ENCODE results near the gene GBF1.

The GBF1 gene

DNA sequence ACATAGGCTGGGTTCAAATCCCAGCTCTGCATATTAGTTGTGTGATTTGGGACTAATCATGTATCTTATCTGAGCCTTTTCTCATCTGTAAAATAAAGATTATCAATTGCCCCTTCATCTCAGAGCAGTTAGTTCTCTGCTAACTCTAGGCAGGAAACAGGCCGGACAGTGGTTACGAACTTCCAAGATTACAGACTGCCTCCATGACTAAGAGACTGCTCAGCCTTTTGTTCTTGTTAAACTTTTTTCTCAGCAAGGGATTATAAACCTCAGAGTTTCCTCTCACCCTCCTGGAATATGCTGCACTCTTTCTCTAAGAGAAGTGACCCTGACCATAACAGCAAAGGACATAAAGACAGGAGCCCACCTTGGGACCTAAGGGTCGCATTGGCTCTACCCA lies 97.6 kb downstream of the GBF1 start:
- DNase-seq (ENCODE audit: low read depth in 4 of 4, low spot score in 1 of 4): no peak

DNA sequence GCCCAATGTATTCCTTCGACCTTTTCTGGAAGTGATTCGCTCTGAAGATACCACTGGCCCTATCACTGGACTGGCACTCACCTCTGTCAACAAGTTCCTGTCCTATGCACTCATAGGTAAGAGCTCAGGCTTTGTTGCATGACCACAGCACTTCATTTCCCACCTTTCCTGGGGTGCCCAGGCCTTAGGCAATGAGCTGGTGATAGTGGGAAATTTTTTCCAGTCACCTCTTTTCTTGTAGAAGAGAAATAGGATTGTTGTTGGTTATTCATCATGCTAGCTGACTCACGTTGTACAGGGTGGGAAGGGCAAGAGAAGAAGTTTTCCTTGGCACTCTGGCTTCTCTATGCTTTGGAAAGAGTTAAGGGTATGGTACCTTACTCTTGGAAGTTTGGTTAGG lies 98.7 kb downstream of the GBF1 start:
- DNase-seq (ENCODE audit: low read depth in 4 of 4, low spot score in 1 of 4): no peak

DNA sequence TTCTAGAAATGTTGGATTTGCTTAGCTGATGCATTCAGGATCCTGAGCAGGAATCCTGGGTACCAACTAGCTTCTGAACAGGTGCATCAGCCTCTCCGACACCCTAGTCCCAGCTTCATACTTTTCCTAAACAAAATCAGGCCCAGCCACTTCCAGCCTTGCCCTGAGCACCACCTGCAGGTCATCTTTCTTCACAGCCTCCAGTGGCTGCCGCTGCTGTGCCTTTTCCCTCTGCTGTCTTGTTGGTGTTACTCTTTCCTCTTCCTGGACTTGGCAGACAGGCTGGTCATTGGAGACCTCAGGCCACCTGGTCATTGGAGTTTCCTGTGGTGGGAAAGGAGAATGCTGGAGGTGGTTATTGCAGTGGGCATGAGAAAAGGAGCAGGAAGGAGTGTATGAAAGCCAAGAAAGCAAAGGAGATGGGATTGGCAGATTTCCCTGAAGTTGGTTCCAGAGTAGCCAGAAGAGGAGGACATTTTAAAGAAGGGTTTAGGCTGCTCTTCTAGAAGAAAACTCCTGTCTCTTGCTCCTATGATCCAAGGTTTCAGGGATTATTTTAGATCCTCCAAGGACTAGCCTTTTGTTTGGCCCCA lies 102.0 kb downstream of the GBF1 start:
- no peak for DNase-seq (ENCODE audit: low read depth in 4 of 4, low spot score in 1 of 4)

DNA sequence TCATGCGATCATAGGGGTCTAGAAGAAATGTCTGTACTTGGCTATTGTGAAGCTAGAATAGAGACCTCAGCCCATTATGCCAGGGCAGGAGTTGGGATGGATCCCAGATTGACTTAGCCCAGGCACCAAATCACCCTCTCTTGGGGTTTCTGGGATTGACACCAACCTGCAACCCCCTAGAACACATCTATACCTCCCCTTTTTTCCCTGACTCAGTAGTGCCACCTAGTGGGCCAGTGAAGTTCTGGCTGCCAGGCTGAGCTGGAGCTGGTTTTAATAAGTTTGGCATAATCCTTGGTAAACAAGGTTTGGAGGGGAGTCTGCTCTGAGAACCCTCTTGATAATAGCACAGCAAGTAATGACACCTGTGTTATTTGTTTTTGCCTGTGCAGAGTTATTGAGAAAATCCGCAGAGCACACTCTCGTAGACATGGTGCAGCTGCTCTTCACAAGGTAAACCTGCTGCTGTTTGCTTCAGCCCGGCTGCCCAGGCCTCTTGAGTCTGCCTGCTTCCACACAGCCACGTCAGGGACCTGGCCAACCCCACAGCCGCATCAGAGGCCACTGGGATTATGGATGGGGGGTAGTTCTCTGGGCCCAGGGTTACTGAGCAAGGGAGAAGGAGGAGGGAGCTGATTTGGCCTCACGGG lies 106.9 kb downstream of the GBF1 start:
- DNase-seq (ENCODE audit: low read depth in 4 of 4, low spot score in 1 of 4): peak; percentile 55 to 68 (median 64)

DNA sequence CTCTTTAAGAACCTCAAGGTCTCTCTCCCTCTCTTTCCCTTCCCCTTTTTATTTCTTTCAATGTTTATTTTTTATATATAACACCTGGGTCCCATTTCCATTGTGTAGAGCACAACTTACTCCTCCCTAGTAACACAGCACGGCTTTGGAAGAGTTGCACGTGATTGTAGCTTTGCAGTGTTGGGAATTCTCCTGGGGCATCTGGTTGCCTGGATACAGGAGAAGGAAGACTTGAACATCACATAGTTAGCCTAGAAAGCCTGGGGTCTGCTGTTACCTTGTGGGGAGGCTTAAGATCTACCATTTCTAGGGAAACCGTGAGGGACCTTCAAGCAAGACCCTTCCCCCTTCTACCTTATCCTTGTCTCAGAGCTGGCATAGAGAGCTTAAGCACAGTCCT lies 109.1 kb downstream of the GBF1 start:
- no peak for DNase-seq (ENCODE audit: low read depth in 4 of 4, low spot score in 1 of 4)

DNA sequence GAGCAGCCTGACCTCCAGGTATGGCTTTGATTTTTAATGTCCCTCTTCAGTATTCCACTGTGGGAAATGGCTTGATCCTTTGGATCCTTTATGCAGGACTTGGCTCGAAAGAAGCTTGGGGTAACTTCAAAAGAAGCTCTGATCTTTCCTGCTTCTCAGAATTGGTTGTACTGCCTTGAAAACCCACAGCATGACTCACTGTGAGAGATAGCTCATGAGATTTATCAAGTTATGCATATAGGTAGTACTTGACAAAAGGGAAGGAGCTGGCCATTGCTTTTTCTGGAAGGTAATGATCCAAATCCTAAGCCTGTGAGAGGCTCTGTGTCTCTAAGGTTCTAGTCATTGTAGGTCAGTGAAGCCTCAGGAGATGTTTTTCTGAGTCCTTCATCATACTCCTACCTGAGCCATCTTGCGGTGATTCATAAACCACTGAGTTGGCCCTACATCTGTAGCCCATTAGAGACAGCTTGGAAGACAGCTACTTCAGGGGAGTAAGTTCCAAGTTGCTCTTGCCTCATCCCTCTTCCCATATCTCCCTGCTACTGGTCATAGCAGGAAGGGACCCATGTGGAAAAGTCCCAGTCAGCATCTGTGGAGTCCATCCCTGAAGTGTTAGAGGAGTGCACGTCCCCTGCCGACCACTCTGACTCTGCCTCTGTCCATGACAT lies 113.5 kb downstream of the GBF1 start:
- no peak for DNase-seq (ENCODE audit: low read depth in 4 of 4, low spot score in 1 of 4)

DNA sequence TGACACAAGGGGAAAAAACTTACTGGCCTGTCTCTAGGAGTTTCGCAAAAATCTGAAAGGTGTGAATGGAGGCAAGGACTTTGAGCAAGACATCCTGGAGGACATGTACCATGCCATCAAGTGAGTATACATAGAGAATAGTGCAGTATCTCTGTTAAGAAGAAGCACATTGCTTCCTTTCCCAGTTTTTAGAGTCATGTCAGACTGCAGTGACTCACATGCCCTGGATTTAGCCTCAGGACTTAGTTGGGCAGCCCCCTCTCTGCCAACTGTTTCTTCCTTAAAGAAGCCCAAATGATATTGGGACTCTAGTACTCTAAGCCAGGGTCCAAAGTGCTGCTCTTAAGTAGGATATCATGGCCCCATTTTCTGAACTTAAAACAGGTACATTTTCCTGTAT lies 122.1 kb downstream of the GBF1 start:
- DNase-seq (ENCODE audit: low read depth in 4 of 4, low spot score in 1 of 4): no peak

DNA sequence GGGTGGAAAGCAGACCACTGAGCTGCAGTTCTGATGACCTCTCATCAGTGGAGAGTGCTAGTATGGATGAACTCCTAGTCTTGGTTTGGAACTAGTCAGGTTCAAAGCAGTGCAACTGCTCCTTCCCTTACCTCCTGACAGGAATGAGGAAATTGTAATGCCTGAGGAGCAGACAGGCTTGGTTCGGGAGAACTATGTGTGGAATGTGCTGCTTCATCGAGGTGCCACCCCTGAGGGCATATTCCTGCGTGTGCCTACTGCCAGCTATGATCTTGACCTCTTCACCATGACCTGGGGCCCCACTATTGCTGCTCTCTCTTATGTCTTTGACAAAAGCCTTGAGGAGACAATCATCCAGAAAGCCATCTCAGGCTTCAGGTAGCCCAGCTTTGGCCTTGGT lies 122.7 kb downstream of the GBF1 start:
- no peak for DNase-seq (ENCODE audit: low read depth in 4 of 4, low spot score in 1 of 4)

DNA sequence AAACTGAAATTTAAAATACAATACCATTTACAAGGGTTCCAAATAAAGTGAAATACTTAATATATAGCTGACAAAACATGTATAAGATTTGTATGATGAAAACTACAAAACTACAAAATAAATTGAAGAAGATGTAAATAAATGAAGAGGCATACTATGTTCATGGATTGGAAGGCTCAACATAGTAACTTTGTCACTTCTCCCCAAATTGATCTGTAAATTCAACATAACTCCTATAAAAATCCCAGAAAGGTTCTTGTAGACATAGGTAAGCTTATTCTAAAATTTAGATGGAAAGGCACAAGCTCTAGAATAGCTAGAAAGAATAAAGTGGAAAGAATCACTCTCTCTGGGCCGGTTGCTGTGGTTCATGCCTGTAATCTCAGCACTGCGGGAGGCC lies 126.0 kb downstream of the GBF1 start:
- no peak for DNase-seq (ENCODE audit: low read depth in 4 of 4, low spot score in 1 of 4)

DNA sequence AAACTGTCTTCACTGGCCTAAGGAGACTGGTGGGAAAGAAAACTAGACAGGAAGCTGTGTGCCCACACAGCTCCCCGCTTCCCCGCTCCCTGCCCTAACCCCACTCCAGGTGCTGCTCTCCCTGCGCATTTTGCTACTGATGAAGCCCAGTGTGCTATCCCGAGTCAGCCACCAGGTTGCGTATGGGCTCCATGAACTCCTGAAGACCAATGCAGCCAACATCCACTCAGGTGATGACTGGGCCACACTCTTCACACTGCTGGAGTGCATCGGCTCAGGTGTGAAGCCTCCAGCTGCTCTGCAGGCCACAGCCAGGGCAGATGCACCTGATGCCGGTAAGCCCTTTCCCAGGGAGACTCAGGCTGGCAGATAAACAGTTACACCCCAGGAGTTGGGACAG lies 129.9 kb downstream of the GBF1 start:
- DNase-seq (ENCODE audit: low read depth in 4 of 4, low spot score in 1 of 4): no peak

DNA sequence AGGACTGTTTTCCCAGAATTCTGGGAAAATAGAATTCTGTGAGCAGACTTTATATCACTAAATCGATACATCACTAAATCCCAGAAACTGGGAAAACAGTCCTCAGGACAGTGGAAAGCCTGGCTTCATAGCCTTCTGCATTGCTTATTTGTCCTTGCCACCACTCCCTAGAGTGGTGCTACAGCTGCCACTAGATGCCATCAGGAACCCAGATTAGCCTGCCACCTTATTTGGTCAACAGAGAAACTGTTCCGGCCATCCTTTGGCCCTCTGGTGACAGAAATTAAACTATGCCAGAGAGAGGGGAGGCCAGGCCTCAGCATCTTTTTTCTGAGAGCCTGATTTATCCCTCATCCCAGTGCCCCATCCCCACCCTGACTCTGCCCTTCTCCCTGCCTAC lies 130.5 kb downstream of the GBF1 start:
- DNase-seq (ENCODE audit: low read depth in 4 of 4, low spot score in 1 of 4): no peak

DNA sequence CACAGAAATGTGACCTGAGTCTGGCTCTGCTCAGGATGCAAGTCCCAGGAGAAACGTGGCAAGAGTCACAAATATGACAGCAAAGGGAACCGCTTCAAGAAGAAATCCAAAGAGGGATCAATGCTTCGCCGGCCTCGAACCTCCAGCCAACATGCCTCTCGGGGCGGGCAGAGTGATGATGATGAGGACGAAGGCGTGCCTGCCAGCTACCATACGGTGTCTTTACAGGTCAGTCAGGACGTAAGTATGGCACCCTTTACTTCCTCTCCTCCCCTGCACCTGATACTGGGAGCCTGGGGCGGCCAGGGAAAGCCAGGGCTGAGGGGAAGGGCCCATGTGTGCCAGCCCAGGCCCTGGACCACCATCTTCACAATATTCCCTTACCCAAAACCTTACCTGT lies 131.6 kb downstream of the GBF1 start:
- no peak for DNase-seq (ENCODE audit: low read depth in 4 of 4, low spot score in 1 of 4)

DNA sequence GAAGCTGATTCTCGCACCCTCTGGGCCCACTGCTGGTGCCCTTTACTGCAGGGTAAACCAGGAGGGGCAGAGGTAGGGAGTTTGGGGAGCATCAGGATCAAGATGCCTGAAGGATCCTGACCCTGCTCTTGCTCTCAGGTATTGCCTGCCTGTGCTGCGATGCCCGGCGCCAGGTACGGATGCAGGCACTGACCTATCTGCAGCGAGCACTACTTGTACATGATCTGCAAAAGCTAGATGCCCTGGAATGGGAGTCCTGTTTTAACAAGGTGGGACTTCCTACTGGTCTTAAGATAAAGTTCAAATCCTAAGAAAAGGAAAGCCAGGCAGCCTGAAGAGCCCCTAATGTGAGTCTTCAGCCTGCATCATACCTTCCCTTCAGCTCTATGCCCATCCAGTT lies 134.1 kb downstream of the GBF1 start:
- DNase-seq (ENCODE audit: low read depth in 4 of 4, low spot score in 1 of 4): no peak

DNA sequence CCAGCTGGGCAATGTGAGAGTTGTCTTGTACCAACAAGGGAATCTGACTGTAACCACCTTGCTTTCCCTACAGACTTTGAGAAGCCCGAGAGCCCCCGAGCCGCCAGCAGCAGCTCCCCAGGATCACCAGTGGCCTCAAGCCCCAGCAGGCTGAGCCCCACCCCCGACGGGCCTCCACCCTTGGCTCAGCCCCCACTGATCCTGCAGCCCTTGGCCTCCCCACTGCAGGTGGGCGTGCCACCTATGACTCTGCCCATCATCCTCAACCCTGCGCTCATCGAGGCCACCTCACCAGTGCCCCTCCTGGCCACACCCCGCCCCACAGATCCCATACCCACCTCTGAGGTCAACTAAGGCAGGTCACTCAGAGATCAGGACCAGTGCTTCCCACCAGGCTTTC lies 136.7 kb downstream of the GBF1 start:
- no peak for DNase-seq (ENCODE audit: low read depth in 4 of 4, low spot score in 1 of 4)

DNA sequence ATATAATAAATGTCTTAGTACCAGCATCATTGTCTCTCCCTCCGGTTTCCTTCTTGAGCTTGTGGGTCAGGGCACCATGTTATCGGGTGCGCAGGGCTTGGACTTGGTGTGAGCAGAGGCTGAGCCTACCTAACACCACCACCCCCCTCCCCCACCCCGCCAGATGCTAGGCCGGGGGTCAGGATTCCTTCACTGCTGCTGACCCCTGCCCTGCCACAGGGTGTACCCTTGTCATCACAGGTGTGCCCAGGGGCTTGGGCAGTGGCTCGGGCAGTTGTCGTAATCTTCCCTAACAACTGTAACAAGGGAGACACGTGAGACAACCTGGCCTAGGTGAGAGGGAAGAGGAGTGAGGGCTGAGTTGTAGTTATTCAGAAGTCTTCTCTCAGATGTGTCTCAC lies 137.5 kb downstream of the GBF1 start:
- DNase-seq (ENCODE audit: low read depth in 4 of 4, low spot score in 1 of 4): no peak

DNA sequence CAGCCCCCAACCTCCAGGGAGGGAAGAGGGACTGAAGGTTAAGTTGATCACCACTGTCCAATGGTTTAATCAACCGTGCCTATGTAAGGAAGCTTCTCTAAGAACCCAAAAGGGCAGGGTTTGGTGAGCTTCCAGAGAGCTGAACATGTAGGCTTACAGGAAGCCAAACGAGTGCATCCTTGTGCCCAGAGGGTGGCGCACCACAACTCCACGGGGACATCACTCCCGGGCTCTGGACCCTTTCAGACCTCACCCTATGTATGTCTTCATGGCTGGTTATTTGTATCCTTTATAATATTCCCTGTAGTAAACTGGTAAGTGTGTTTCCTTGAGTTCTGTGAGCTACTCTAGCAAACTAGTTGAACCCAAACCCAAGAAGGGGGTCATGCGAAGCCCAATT lies 138.7 kb downstream of the GBF1 start:
- DNase-seq (ENCODE audit: low read depth in 4 of 4, low spot score in 1 of 4): no peak

DNA sequence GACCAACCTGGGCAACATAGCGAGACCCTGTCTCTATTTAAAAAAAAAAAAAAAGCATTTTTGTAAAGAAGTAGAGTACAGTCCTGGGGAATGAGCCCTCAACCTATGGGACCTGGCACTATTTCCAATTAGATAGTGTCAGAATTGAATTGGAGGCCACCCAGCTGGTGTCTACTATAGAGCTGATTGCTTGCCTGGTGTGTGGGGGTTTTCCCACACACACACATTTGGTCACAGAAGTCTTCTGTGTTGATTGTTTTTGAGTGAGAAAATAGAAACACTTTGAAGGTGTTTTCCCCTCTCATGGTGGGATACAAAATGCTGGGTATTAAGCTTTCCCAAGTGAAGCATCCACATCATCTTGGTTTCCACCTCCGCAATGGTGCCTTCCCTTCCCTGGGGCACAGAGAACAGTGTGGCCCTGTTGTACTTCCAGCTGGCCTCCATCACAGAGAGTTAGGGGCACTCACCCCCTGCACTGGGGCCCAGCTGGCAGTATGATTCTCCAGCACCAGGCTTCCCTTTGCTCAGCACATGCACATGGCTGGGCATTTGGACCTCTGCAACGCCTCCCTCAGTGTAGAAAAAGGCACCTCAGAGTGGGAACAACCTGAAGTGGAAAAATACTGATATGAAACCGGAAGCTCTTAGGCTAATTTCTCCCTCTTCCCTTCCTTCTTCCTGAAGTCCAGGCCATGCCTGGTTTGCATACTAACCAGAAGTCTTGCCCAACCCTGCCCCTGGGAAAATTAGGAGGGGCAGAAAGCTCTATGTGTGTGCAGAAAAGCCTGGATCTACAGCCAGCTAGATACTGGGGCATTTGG lies 139.5 kb downstream of the GBF1 start:
- DNase-seq (ENCODE audit: low read depth in 4 of 4, low spot score in 1 of 4): no peak

DNA sequence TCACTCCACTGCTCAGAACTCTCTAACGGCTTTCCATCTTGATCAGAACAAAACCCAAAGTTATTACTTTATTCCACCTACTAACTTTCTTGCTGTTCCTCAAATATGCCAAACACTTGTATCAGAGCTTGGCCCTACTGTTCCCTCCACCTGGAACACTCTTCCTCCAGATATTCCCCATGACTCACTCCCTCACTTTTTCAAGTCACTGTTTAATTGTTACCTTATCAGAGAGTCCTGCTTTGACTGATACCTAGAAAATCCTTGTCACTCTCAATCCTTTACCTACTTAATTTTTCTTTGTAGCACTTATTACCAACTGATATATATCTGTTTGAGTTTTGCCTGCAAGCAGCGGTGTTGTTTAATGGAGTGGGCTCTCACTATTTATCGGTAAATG lies 144.6 kb downstream of the GBF1 start:
- no peak for DNase-seq (ENCODE audit: low read depth in 4 of 4, low spot score in 1 of 4)

DNA sequence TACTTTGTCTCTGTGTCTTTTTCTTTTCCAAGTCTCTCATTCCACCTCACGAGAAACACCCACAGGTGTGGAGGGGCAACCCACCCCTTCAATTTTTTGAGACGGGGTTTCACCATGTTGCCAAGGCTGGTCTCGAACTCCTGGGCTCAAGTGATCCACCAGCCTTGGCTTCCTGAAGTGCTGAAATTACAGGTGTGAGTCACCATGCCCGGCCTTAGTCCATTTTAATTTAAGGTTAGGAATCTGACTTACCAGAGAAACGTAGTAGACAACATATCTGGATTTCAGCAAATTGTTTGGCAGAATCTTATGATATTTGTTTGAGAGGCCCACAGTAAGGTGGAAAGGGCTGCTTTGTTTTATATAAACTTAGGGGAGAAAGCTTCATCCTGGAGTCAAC lies 147.0 kb downstream of the GBF1 start:
- DNase-seq (ENCODE audit: low read depth in 4 of 4, low spot score in 1 of 4): no peak

DNA sequence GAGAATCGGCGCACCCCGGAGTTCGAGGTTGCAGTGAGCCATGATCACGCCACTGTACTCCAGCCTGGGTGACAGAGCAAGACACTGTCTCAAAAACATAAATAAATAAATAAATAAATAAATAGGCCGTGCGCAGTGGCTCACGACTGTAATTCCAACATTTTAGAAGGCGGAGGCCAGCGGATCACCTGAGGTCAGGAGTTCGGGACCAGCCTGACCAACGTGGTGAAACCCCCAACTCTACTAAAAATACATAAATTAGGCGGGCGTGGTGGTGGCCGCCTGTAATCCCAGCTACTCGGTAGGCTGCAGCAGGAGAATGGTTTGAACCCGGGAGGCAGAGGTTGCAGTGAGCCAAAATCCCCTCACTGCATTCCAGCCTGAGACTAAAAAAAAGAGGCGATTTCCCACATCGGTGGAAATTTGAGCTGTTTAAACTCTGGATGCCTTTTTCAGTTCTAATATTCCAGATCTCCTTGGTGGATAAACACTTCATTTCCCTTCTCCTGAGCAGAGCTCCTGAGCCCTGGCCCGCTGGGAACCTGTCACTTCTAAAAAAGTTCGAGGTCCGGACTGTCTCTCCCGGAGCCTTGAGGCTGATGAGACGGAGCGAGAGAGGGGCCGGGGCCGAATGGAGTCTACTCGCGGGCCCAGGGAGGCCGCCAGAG lies 148.2 kb downstream of the GBF1 start:
- no peak for DNase-seq (ENCODE audit: low read depth in 4 of 4, low spot score in 1 of 4)

DNA sequence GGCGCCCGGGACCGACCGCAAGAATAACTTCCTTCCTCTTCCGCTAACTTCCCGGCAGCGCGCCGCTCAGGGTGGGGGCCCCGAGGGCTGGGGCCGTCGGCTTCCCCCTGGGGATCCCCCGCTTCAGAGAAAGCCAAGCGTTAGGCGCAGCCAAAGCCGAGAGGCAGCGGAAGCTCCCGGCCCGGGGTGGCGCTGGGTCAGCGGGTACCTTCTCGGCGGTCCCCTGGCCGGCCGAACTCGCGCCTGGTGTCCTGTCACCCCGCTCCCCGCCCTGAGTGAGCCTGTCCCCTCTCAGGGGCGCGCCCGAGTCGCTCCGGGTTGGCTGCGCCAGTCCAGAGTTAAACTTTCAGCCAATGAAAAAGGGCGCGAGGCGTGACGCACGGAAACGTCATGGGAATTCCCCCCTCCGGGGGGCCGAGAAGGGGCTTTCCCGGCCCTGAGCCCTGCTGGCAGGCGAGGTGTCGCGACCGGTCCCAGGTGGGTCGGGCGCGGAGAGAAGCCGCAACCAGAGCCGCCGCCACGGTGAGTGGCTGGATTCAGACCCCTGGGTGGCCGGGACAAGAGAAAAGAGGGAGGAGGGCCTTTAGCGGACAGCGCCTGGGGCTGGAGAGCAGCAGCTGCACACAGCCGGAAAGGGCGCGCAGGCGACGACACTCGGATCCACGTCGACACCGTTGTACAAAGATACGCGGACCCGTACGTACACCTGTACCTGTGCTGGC lies 148.9 kb downstream of the GBF1 start:
- DNase-seq (ENCODE audit: low read depth in 4 of 4, low spot score in 1 of 4): peak; percentile 95 to 99 (median 96)

All from stimulated activated CD4-positive, alpha-beta T cell treated with anti-CD3 and anti-CD28 coated beads, Interleukin-1b, Interleukin-23, amount 100 ng/mL, for 24 hours (primary cell).